Measurements from ENCODE around the gene NAT10.

The NAT10 gene

DNA sequence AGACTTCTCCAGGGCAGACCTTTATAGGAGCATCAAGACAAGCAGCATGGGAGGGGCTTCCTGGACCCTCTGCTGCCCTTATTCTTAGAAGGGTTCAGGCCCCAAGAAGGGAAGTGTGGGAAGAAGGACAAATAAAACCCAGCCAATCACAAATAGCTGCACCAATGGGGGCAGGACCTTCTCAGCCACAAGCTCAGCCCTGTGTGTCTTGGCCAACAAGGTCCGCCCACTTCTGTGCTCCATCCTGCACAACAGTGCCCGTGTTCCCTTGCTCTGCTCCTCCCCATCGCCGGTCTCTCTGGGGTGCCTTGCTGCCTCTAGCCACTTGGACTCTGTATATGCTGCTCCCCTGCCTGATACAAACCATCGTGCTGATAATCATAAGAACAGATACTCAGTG lies 86.1 kb downstream of the NAT10 start:
- no peak for DNase-seq

GRCh38 chr11:34192481-34193401 lies 87.3 kb downstream of the NAT10 start:
- peak; percentile 54 for DNase-seq

DNA sequence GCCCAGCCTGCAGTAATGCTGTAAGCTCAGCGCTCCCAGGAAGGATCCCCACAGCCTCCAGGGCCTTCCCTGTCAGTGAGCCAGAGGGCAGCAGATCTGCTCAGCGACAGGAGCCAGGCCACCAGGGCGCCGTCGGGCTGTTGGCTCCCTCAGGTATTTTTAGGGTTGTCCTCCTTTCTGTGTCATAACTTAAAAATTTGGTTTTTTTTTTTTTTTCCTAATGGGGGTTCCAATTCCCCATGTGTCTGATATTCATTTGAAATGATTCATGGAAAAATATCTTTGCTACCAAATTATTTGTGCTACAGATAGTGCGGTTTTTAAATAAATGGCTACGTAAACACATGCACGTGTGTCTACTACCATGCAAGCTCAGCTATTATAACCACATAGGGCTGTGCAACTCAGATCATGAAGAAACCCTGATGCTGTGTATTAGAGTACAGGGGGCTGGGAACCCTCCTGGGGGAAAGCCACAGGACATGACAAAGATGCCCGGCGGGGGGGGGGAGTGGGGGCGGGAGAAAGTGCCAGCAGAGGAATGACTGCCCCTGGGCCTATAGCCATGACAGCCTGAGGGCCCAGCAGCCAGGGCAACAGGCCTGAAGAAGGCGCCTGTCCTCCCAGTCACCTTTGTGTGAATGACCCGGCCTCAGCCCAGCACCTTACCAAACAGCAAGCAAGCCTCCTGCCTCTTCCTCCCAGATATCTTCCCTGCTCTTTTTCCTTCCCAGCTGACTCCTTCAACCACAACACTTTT lies 89.3 kb downstream of the NAT10 start:
- DNase-seq = no peak
